GM21737 (cell line): ENCODE measurements around the gene ITGA3.

ENCODE experiments used
- ATAC-seq: cut with Tn5 transposase; IDR thresholded peaks from one replicate; pipeline ENCODE4 v1.9.1; 2021; ENCODE audit warnings: mild to moderate bottlenecking, moderate library complexity; ENCODE audit not compliant: unreplicated experiment

ITGA3 gene

GRCh38 chr17:50066995-50067394 lies 11.1 kb downstream of the ITGA3 start:
- no peak for ATAC-seq

GRCh38 chr17:50067996-50068395 lies 12.1 kb downstream of the ITGA3 start:
- ATAC-seq, result no peak

DNA sequence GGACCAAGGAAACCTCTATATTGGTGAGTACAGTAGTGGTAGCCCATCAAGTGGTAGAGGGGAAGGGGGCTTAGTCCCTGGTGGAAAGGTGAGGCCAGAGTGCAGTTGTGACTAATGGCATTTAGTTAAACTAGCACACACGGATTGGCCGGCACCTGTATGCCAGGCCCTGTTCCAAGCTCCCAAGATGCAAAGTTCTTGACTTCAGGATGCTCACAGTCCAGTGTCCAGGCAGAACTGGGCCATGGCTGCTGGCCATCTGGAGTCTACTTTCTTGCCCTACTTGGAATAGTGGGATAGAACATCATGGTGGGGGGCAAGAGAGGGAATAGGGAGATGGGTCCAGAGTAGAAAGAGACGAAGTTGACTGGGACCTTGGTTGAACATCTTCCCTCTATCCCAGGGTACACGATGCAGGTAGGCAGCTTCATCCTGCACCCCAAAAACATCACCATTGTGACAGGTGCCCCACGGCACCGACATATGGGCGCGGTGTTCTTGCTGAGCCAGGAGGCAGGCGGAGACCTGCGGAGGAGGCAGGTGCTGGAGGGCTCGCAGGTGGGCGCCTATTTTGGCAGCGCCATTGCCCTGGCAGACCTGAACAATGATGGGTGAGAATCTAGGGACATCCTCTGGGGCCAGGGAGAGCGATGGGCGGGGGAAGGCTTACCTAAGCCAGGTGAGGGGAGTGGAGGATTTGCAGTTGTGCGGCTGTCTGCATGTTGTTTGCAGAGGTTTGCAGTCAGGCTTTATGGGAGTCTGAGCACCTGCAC lies 15.2 kb downstream of the ITGA3 start:
- no peak for ATAC-seq

DNA sequence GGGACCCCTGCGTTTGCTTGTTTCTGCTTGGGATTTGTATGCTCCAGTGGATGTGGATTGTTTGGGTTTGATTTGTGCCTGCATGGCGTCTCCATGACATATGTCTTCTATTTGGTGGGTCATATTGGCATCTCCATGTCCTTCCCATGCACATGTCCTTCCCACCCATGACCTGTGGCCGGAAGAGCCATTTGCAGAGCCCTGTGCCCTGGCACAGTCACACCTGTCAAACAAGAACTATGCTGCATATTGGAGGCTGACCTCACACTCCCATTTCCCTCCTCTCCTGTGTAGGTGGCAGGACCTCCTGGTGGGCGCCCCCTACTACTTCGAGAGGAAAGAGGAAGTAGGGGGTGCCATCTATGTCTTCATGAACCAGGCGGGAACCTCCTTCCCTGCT lies 15.8 kb downstream of the ITGA3 start:
- no peak for ATAC-seq

DNA sequence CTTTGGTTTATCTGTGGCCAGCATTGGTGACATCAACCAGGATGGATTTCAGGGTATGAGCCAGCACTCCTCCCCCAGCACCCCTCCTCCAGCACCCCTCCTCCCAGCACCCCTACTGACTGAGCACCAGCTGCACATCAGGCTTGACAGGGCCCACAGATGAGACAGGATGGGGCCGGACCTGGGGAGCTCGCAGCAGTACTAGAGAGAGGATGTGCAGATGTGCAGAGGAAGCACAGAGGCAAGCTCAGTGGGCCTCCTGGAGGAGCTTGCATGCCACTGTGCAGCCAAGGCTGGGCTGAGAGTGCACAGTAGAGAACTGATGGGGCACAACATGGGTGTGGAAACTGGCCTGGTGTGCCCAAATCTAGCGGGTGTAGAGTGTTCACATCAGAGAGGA lies 16.2 kb downstream of the ITGA3 start:
- ATAC-seq, result no peak

GRCh38 chr17:50072925-50073324 lies 17.0 kb downstream of the ITGA3 start:
- no peak for ATAC-seq

DNA sequence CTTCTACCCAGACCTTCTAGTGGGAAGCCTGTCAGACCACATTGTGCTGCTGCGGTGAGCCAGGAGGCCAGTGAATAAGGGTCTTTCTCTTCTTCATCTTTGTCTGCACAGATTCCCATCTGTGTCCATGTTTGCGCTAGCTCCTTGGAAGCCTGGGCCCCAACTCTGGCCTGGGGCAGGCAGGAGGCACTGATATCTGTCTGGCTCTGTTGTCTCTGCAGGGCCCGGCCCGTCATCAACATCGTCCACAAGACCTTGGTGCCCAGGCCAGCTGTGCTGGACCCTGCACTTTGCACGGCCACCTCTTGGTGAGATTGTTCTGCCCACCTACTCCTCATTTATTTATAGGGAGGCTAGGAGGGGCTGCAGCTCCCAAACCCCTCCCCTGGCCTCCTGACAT lies 18.3 kb downstream of the ITGA3 start:
- ATAC-seq, result no peak

- no peak for ATAC-seq
Measured at GRCh38 chr17:50075446-50076032, 19.6 kb downstream of the ITGA3 start.

DNA sequence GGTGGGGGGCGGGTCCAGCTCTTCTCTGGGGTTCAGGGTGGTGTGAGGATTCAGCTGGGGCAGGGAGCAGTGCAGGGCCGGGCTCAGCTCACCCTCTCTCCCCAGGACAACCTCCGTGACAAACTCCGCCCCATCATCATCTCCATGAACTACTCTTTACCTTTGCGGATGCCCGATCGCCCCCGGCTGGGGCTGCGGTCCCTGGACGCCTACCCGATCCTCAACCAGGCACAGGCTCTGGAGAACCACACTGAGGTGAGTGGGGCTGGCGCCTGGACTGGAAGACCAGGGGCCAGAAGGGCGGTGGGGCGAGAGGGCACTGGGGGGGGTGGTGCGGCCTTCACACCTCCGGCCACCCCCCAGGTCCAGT lies 20.3 kb downstream of the ITGA3 start:
- ATAC-seq, result no peak

GRCh38 chr17:50076591-50077235 lies 20.8 kb downstream of the ITGA3 start:
- no peak for ATAC-seq

- no peak for ATAC-seq
Measured at GRCh38 chr17:50078430-50078829, 22.5 kb downstream of the ITGA3 start.

- no peak for ATAC-seq
Measured at GRCh38 chr17:50079334-50080095, 23.6 kb downstream of the ITGA3 start.

DNA sequence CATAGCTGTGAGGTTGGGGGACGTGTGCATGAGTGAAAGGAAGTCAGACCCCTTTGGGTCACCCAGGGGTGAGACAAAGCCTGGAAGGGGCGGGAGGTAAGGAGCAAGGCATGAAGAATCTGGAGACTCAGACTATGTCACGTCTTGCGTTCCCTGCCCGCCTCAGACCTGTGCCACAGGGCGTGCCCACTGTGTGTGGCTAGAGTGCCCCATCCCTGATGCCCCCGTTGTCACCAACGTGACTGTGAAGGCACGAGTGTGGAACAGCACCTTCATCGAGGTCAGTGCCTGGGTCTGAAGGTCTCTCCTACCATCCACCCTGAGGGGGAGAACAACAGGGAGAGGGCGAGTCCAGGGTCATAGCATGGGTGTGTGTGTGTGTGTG lies 24.2 kb downstream of the ITGA3 start:
- no peak for ATAC-seq

- ATAC-seq, result no peak
Measured at GRCh38 chr17:50080827-50081226, 24.9 kb downstream of the ITGA3 start.

DNA sequence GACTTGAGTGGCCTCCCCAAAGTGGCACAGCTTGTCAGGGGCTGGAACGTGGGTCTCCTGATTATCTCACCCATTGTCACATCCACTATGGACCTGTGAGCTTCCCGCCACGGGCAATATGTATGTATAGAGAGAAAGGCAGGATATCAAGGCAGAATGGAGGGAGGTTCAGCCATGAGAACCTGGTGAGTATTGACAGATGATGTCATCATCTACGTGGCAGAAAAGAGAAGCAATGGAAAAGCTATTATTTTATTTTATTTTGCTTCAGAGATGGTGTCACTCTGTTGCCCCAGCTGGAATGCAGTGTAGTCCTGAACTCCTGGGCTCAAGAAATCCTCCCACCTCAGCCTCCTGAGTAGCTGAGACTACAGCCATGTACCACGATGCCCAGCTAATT lies 25.8 kb downstream of the ITGA3 start:
- no peak for ATAC-seq

GRCh38 chr17:50087246-50087911 lies 31.5 kb downstream of the ITGA3 start:
- no peak for ATAC-seq

DNA sequence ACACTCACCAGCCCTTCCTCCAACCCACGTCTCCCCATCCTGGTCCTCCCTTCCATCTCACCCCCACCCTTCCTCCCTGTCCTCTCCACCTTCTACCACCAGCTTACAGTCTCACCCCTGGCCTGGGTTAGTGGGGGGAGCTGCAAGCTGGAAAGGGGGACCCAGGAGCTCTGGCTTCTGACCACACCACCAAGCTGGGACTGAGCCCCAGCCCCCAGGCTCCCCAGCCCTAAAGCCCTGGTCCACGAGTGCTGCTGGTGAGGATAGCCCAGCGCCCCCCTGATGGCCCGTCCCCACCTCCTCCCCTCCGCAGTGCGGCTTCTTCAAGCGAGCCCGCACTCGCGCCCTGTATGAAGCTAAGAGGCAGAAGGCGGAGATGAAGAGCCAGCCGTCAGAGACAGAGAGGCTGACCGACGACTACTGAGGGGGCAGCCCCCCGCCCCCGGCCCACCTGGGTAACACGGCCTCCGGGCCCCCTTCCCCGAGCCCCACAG lies 32.0 kb downstream of the ITGA3 start:
- no peak for ATAC-seq

DNA sequence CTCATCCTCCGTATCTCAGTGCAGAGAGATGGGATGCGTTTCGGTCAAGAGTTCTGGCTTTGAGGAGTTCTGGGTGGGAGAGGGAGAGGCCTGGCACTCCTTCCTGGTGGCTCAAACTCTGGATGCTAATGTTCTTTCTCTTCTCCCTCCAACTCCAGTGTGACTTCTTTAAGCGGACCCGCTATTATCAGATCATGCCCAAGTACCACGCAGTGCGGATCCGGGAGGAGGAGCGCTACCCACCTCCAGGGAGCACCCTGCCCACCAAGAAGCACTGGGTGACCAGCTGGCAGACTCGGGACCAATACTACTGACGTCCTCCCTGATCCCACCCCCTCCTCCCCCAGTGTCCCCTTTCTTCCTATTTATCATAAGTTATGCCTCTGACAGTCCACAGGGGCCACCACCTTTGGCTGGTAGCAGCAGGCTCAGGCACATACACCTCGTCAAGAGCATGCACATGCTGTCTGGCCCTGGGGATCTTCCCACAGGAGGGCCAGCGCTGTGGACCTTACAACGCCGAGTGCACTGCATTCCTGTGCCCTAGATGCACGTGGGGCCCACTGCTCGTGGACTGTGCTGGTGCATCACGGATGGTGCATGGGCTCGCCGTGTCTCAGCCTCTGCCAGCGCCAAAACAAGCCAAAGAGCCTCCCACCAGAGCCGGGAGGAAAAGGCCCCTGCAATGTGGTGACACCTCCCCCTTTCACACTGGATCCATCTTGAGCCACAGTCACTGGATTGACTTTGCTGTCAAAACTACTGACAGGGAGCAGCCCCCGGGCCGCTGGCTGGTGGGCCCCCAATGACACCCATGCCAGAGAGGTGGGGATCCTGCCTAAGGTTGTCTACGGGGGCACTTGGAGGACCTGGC lies 33.3 kb downstream of the ITGA3 start:
- ATAC-seq, result no peak

GRCh38 chr17:50090071-50090470 lies 34.2 kb downstream of the ITGA3 start:
- ATAC-seq, result no peak
